Aorta (tissue), 5 donors: ENCODE results near the gene CDCA7. TPM values are rescaled to one million over a fixed set of nuclear protein-coding genes. Genes with fewer than 3 reads are reported as not detected.

Experiments
- ATAC-seq: fragments of 200-7000 bp; cut with Tn5 transposase; one replicate; pipeline ENCODE4 v1.9.1; 2022; ENCODE audit warnings: moderate library complexity; ENCODE audit not compliant: low FRiP score
- DNase-seq, 2 donors: peaks; one replicate each; pipeline ENCODE4 v3.0.0-alpha.2; 2020
- H3K27ac ChIP-seq, 2 donors: one replicate each; pipeline ENCODE4 v1.5.1; 2013; ENCODE audit warnings: low read length in 2 of 2, mild to moderate bottlenecking in 2 of 2, moderate library complexity in 2 of 2, control low read depth in 1 of 2, inconsistent platforms in 1 of 2, low read depth in 1 of 2
- H3K27me3 ChIP-seq, 2 donors: one replicate each; pipeline ENCODE4 v1.6.1; 2013; ENCODE audit warnings: control low read depth in 1 of 2, low read length in 1 of 2, mild to moderate bottlenecking in 1 of 2, moderate library complexity in 1 of 2; ENCODE audit not compliant: insufficient read depth in 2 of 2, control insufficient read depth in 1 of 2
- H3K36me3 ChIP-seq, 2 donors: one replicate each; pipeline ENCODE4 v1.6.1; 2013; ENCODE audit warnings: control low read depth in 1 of 2, low read length in 1 of 2, mild to moderate bottlenecking in 1 of 2; ENCODE audit not compliant: insufficient read depth in 2 of 2, control insufficient read depth in 1 of 2
- H3K4me1 ChIP-seq, 2 donors: one replicate each; pipeline ENCODE4 v1.6.1; 2013; ENCODE audit warnings: low read length in 2 of 2, control low read depth in 1 of 2, mild to moderate bottlenecking in 1 of 2, moderate library complexity in 1 of 2; ENCODE audit not compliant: insufficient read depth in 2 of 2, control insufficient read depth in 1 of 2
- H3K4me3 ChIP-seq, 2 donors: one replicate each; pipeline ENCODE4 v1.5.1; 2013; ENCODE audit warnings: low read length in 2 of 2, control low read depth in 1 of 2, mild to moderate bottlenecking in 1 of 2
- H3K9me3 ChIP-seq: one replicate; pipeline ENCODE4 v1.6.1; 2013; ENCODE audit warnings: mild to moderate bottlenecking, low read length; ENCODE audit not compliant: control insufficient read depth
- WGBS, 2 donors: extraction: QIAGEN DNeasy Blood & Tissue Kit; methylation state at CpG; one replicate each; pipeline ENCODE4 v1.1.7; 2013; 5-methylcytosine and 5-hydroxymethylcytosine counted together
- intact Hi-C, 2 donors: fragments of 100-400 bp; cut with DNase I; formaldehyde crosslinking; loops; one replicate each; pipeline versions ENCODE4 v1.14.2 to v1.15.0; 2022
- polyA plus RNA-seq, 2 donors: library from polyadenylated mRNA; stranded (reverse); fragments of 200-250 nt; gene quantifications; one replicate each; pipeline ENCODE4 v1.2.3, GENCODE V29; 2013
- total RNA-seq, 2 donors: library from RNA; stranded (reverse); fragmentation: NEBNext Ultra II Directional; extraction: Animal tissue kit (Norgen Biotek cat#: 25700); gene quantifications; one replicate each; pipeline ENCODE4 v1.2.1, GENCODE V29; 2021
- donor health status: healthy with polysubstance abuse.
- donor health status: Bipolar disorder and iron deficiency.
- donor health status: DM: no; HTN: no; CAD: no.
- donor health status: DM: no; HTN: no; CAD: no.
- donor health status: DM: yes; HTN: yes; CAD: no.

CDCA7 gene
- total and polyA plus RNA-seq, 4 donors: 0.10 to 2.8 (median 1.3) TPM

- no peaks in the 10 kb centered on the region for H3K36me3 ChIP-seq
- H3K27me3 ChIP-seq: no peaks in the 10 kb centered on the region
- WGBS, 2 donors: 0 to 1% methylated on average over 59 of the region's 59 CpGs
- DNase-seq (peak; percentile 55 to 78), ATAC-seq (peak; percentile 42)
- H3K4me1 ChIP-seq: no peaks in the 10 kb centered on the region
- H3K9me3 ChIP-seq: no peaks in the 10 kb centered on the region
- H3K27ac ChIP-seq: no peak overlapping the region
- H3K4me3 ChIP-seq: peak overlapping the region in 1 of 2 donors; percentile 17
- intact Hi-C loops: no loop called here
Observed at GRCh38 chr2:173355132-173355865, 627 bp downstream of the CDCA7 start.

- Histone ChIP-seq H3K9me3 (no peaks in the 10 kb centered on the region), H3K27me3 (no peaks in the 10 kb centered on the region), H3K4me3 (no peak overlapping the region), H3K27ac (no peak overlapping the region), H3K4me1 (no peaks in the 10 kb centered on the region), H3K36me3 (no peaks in the 10 kb centered on the region)
- 53 to 54% methylated on average over 16 of the region's 16 CpGs for WGBS, 2 donors
- no peak for ATAC-seq
- no peak for DNase-seq
- intact Hi-C loops: no loop called here
Observed at GRCh38 chr2:173355866-173356508, 1.3 kb downstream of the CDCA7 start.

- Histone ChIP-seq H3K4me3 (no peak overlapping the region), H3K9me3 (no peaks in the 10 kb centered on the region), H3K27ac (no peak overlapping the region), H3K4me1 (no peaks in the 10 kb centered on the region), H3K36me3 (no peaks in the 10 kb centered on the region), H3K27me3 (no peaks in the 10 kb centered on the region)
- 68 to 71% methylated on average over 3 of the region's 3 CpGs for WGBS, 2 donors
- DNase-seq: no peak
- ATAC-seq: no peak
- intact Hi-C loops: no loop called here
Observed at GRCh38 chr2:173357346-173357745, 2.7 kb downstream of the CDCA7 start.

DNA sequence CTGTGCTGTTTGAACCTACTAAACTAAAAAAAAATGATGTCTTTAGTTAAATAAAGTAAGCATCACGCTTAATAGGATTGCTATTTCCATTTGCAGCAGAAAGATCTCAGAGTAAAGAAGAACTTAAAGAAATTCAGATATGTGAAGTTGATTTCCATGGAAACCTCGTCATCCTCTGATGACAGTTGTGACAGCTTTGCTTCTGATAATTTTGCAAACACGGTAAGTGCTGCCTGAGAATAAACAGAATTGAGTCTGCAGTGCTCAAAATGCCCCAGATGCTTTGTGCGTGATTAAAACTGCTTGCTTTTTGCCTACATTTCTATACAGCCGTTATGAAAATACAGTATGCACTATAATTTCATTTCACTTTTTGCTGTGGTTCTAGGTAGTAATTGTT, 3.9 kb downstream of the CDCA7 start:
- Histone ChIP-seq H3K27ac (no peak overlapping the region), H3K36me3 (no peaks in the 10 kb centered on the region), H3K27me3 (no peaks in the 10 kb centered on the region), H3K4me3 (no peak overlapping the region), H3K9me3 (no peaks in the 10 kb centered on the region), H3K4me1 (no peaks in the 10 kb centered on the region)
- intact Hi-C loops: no loop called here
- 69 to 85% methylated on average over 5 of the region's 5 CpGs for WGBS, 2 donors
- ATAC-seq (no peak), DNase-seq (no peak)

DNA sequence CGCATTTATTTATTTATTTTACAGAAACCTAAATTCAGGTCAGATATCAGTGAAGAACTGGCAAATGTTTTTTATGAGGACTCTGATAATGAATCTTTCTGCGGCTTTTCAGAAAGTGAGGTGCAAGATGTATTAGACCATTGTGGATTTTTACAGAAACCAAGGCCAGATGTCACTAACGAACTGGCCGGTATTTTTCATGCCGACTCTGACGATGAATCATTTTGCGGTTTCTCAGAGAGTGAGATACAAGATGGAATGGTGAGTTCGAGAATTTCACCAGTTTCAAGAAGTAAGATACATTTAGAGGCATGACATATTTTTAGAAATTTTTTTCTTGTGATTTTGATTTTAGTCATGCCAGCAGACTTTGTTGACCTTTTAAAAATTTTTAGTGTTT, 4.6 kb downstream of the CDCA7 start:
- no peaks in the 10 kb centered on the region for H3K36me3 ChIP-seq
- intact Hi-C loops: no loop called here
- no peaks in the 10 kb centered on the region for H3K4me1 ChIP-seq
- ATAC-seq (no peak), DNase-seq (no peak)
- no peak overlapping the region for H3K4me3 ChIP-seq
- no peaks in the 10 kb centered on the region for H3K27me3 ChIP-seq
- 89 to 90% methylated on average over 8 of the region's 8 CpGs for WGBS, 2 donors
- H3K9me3 ChIP-seq: no peaks in the 10 kb centered on the region
- H3K27ac ChIP-seq: no peak overlapping the region

DNA sequence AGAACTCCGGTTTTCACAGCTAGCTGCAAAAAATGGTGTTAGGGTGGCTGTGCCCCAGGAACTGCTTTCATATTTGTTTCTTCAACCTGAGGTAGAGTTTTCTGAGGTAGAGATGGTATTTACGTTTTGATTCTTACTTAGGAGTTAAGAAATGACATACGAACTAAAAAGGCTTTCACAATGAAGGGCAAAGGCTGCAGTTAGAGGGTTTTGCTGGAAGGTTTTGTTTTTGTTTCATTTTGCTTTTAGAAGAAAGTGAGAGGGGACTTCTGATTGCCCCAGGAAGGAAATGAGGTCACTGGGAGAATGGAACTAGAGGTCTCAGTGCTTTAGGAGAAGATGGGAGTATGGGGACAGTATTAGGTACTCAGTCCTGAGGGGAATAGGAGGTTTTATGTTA, 15.5 kb downstream of the CDCA7 start:
- Histone ChIP-seq H3K9me3 (no peaks in the 10 kb centered on the region), H3K27me3 (no peaks in the 10 kb centered on the region), H3K4me1 (no peaks in the 10 kb centered on the region), H3K36me3 (no peaks in the 10 kb centered on the region), H3K4me3 (no peak overlapping the region), H3K27ac (no peak overlapping the region)
- 88 to 89% methylated on average over 3 of the region's 3 CpGs for WGBS, 2 donors
- no peak for ATAC-seq
- DNase-seq: no peak
- intact Hi-C loops: no loop called here

DNA sequence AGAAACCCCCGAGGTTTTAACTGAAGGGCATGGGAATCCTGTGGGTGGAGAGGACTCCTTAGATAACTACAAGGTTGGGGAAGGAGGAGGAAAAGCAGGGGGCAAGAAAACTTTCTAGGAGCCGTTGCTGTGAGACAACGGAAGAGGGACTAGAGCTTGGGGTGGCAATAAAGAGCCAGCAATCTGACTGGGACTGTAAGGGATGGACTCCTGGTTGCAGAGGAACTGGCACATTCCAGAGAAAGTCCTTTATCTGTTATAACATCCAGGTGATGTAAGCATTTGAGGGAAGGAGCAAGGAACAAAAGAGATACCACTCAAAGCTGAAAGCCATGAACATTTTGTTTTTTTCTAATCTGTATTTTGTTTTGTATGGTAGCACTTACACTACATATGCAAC, 16.4 kb downstream of the CDCA7 start:
- DNase-seq (no peak), ATAC-seq (no peak)
- intact Hi-C loops: no loop called here
- H3K36me3 ChIP-seq: no peaks in the 10 kb centered on the region
- H3K27ac ChIP-seq: no peak overlapping the region
- WGBS, 2 donors: 72% methylated on average over 3 of the region's 3 CpGs
- H3K27me3 ChIP-seq: no peaks in the 10 kb centered on the region
- no peaks in the 10 kb centered on the region for H3K9me3 ChIP-seq
- H3K4me1 ChIP-seq: no peaks in the 10 kb centered on the region
- H3K4me3 ChIP-seq: no peak overlapping the region

GRCh38 chr2:173373290-173373689, 18.6 kb downstream of the CDCA7 start:
- ATAC-seq (no peak), DNase-seq (no peak)
- H3K27me3 ChIP-seq: no peaks in the 10 kb centered on the region
- H3K27ac ChIP-seq: no peak overlapping the region
- WGBS, 2 donors: 91 to 98% methylated on average over 2 of the region's 2 CpGs
- H3K4me3 ChIP-seq: no peak overlapping the region
- no peaks in the 10 kb centered on the region for H3K4me1 ChIP-seq
- intact Hi-C loops: no loop called here
- no peaks in the 10 kb centered on the region for H3K9me3 ChIP-seq
- no peaks in the 10 kb centered on the region for H3K36me3 ChIP-seq

DNA sequence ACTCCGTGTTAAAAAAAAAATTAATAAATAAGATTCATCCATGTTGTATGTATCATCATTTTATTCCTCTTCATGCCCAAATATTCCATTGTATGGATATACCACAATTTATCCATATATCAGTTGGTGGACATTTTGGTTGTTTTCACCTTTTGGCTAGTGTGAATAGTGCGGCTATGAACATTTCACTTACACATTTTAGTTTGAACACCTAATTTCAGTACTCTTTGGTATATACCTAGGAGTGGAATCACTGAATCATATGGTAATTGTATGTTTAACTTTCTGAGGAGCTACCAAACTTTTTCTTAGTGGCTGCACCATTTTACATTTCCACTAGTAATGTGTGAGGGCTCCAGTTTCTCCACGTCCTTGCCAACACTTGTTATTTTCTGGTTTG, 20.0 kb downstream of the CDCA7 start:
- WGBS, 2 donors: 95% methylated on average over 3 of the region's 3 CpGs
- no peaks in the 10 kb centered on the region for H3K9me3 ChIP-seq

More for the DNA sequence above, 20.0 kb downstream of the CDCA7 start:
- Histone ChIP-seq H3K36me3 (no peaks in the 10 kb centered on the region), H3K27me3 (no peaks in the 10 kb centered on the region), H3K4me1 (no peaks in the 10 kb centered on the region), H3K27ac (no peak overlapping the region), H3K4me3 (no peak overlapping the region)
- ATAC-seq (no peak), DNase-seq (no peak)
- intact Hi-C loops: no loop called here
